HG03575 (cell line): ENCODE measurements around the gene TMEM72.

Experiments
- ATAC-seq: cut with Tn5 transposase; IDR thresholded peaks from one replicate; pipeline ENCODE4 v1.9.1; 2021; ENCODE audit not compliant: unreplicated experiment, insufficient number of reproducible peaks, low FRiP score; ENCODE audit errors: extremely low read depth

The TMEM72 gene

GRCh38 chr10:44947371-44948152 is 36.4 kb downstream of the TMEM72 start:
- ATAC-seq: peak; percentile 54

- ATAC-seq: no peak
Measured at GRCh38 chr10:44948642-44949041, 37.5 kb downstream of the TMEM72 start.

GRCh38 chr10:44949127-44949802 is 38.1 kb downstream of the TMEM72 start:
- ATAC-seq: no peak

- no peak for ATAC-seq
Measured at GRCh38 chr10:44949915-44950314, 38.8 kb downstream of the TMEM72 start.

GRCh38 chr10:44950326-44951225 is 39.4 kb downstream of the TMEM72 start:
- no peak for ATAC-seq

GRCh38 chr10:44951576-44952226 is 40.6 kb downstream of the TMEM72 start:
- ATAC-seq: no peak

GRCh38 chr10:44952779-44953231 is 41.7 kb downstream of the TMEM72 start:
- ATAC-seq: no peak

GRCh38 chr10:44954042-44954441 is 42.9 kb downstream of the TMEM72 start:
- ATAC-seq: no peak

GRCh38 chr10:44954962-44955361 is 43.8 kb downstream of the TMEM72 start:
- no peak for ATAC-seq

GRCh38 chr10:44955413-44956070 is 44.4 kb downstream of the TMEM72 start:
- no peak for ATAC-seq

- ATAC-seq: no peak
Measured at GRCh38 chr10:44956226-44956625, 45.1 kb downstream of the TMEM72 start.

- ATAC-seq: no peak
Measured at GRCh38 chr10:44956717-44957706, 45.9 kb downstream of the TMEM72 start.

GRCh38 chr10:44958196-44958897 is 47.2 kb downstream of the TMEM72 start:
- ATAC-seq: no peak

GRCh38 chr10:44958898-44959246 is 47.7 kb downstream of the TMEM72 start:
- no peak for ATAC-seq

- ATAC-seq: peak; percentile 74
Measured at GRCh38 chr10:44959247-44960087, 48.3 kb downstream of the TMEM72 start, which contains the start of gene RASSF4. TSS of gene RASSF4 (plus strand) at chr10:44959802. CDS start at chr10:44970203, 10,401 bp downstream.

GRCh38 chr10:44960088-44960460 is 48.9 kb downstream of the TMEM72 start:
- no peak for ATAC-seq
